Hematopoietic multipotent progenitor cell (in vitro differentiated cells): ENCODE results near the gene PPP1R37. TPM values are rescaled to one million over a fixed set of nuclear protein-coding genes. Genes with fewer than 3 reads are reported as not detected.
A peak's percentile ranks its signal among the peaks of the same experiment; 100 is the strongest.

Experiments
- DNase-seq, 3 donors: peaks; one replicate each; pipeline ENCODE4 v3.0.0-alpha.2; 2011 to 2015; ENCODE audit warnings: low read depth in 2 of 3, low spot score in 2 of 3
- total RNA-seq: library from RNA; depleted of rRNA; stranded (reverse); fragments of >200 nt; gene quantifications from one replicate; pipeline ENCODE4 v1.2.3, GENCODE V29; 2012

The PPP1R37 gene
- total RNA-seq, 1 donor, result 21.8 TPM

DNA sequence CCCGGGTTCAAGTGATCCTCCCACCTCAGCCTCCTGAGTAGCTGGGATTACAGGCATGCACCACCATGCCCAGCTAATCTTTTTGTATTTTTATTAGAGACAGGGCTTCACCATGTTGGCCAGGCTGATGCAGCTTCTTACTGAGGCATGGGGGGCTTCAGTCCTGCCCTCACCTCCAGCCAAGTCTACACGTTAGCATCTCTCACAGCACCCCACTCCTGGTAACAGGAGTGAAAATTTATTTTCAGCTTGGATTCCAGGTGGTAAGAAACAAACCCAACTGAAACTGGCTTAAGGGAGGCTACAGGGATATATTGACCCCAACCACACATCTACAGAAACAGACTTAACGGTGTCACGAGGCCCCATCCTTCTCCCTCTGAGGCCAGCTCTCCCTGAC, 57.2 kb downstream of the PPP1R37 start:
- no peak for DNase-seq

GRCh38 chr19:45150751-45151281, 57.8 kb downstream of the PPP1R37 start:
- DNase-seq, result no peak

DNA sequence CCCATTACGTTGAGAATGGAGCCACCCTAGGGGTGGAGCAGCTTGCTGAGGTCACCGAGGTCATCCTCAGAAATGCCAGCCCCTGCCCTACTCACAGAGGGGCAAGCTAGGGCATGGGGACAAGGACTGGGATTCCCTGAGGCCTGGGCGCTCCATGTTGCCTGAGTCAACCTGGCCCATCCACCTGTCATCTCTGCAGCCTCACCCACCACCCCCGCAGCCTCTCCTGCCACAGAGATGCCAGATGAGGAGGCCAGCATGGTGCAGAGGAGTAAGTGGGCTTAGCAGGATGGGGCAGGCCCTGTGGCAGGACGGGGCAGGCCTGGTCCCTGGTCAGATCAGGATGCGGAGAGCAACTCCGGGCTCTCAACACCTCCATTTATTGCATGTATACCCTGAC, 58.3 kb downstream of the PPP1R37 start:
- no peak for DNase-seq

- no peak for DNase-seq
These were observed 59.0 kb downstream of the PPP1R37 start for GRCh38 chr19:45151821-45152503.

DNA sequence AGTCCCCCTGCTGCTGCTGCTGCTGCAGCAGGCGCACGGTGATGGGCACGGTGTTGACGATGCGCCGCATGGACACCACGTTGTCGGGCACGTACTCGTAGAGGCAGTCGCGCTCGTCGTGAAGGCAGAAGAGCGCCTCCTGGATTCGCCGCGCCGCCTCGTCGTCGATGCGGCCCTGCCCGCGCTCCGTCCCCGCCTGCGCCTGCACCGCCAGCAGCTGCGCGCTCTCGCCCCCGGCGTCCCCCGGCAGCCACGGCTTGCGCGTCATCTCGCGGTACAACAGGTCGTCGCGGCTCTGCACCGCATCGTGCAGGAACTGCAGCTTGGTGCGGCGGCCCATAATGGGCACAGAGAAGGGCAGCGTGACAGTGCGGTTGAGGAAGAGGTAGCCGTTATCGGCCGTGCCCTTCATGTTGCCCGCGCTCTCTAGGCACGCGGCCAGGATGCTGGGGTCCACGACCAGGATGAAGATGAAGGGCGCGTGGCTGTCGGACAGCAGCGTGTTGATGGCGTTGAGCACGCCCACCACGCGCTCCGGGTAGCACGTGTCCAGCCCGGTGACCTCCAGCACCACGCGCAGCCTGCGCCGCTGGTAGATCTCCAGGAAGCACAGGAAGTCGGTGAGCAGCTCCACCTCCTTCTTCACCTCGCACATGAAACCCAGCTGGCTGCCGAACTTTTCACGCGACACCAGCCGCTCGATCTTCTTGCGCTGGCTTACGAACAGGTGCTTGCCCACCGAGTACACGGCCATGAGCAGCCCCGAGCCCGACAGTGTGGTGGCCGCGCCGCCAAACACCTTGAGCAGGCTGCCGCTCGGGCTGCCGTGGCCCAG, 59.7 kb downstream of the PPP1R37 start:
- DNase-seq, result peak; percentile 21 to 63 (median 51)

- peak; percentile 21 to 60 (median 52) for DNase-seq
These were observed 60.5 kb downstream of the PPP1R37 start for GRCh38 chr19:45153339-45154063.

DNA sequence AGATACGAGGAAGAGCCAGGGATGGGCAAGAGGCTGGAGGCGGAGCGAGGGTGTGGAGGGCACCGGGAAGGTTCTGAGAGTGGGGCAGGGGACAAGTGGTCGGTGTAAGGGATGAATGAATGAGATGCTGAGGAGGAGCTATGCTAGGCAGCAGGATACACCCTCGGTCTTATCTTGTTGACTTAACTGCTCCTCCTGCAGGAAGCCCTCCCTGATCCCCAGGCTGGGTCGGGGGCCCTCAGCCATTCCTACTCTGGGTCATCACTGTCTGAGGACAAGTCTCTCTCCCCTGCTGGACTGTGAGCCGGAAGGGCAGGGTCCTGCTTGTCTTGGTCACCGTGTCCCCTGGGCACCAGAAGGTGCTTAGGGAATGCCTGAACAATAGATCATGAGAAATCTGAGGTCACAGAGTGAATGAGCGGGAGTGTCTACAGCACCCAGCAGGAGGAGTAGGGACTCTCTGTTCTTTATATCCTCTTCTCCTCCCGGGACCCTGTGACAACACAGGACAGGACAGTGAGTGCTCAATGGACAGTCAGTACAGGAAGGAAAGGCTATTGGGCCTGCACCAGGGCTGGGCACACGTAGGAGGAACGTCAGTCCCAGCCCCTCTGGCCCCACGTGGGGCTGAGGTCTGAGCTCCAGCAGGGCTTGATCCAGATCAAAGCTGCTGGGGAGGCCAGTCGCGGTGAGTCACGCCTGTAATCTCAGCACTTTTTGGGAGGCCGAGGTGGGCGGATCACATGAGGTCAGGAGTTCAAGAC, 61.3 kb downstream of the PPP1R37 start:
- DNase-seq, result no peak

DNA sequence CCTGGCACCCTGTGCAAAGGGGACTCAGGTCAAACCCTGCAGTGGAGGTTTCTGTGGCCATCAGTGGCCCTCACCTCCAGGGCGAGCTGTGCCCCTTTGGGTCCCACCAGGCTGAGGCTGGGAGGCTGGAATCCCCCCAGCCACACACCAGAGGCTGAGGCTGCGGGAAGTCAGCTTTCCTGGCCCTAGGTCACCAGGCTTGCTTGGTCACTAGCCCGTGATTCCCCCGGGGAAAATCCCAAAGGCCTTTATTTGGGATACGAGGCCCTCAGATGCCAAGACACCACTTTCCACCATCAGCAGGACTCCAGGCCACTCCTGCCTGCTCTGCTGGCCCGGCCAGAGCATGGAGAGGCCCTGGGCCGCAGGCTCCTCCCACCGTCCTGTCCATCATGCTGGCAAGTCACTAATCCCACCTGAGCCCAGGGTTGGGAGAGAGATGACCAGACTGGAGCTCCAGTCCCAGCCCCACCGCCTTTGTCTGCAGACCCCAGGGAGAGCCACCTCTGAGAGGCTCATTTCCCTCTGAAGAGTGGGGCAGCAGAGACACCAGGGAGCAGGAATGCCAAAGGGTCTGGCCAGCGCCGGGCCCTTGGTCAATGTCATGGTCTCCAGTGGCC, 63.1 kb downstream of the PPP1R37 start:
- no peak for DNase-seq

GRCh38 chr19:45156751-45157150, 63.8 kb downstream of the PPP1R37 start:
- no peak for DNase-seq

- no peak for DNase-seq
These were observed 65.7 kb downstream of the PPP1R37 start for GRCh38 chr19:45158503-45159209.

DNA sequence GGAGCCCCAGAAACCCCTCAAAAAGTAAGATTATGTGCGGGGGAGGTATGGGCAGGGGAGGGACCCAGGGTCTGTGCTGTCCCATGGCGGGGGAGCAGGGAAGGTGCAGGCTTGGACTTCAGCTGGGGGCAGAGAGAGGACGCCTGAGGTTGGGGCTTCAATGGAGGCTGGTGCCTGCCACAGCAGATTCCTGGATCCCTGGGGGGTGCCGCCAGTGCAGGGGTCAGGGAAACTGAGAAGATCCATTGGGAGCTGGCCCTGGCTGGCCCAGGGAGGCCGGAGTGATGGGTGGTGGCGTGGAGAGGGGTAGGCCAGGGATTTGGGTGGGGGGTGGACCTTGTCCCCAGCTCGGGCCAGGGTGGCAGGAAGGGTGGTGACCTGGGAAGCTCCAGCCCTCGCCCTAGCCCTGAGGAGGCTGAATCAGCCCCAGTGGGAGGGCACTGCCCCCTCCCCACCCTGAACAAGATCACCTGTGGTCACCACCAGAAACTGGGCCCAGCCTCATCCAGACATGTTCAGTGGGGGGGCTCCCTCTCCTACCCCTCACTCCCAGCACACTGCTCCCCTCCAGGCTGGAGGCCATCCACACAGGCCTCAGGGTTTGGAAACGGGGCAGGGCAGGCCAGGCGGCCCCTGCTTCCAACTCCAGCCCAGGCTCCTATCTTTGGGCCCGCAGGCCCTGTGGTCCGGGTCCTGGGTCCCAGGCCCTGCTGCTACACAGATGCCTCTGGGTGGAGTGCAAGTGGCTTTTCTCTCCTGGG, 66.4 kb downstream of the PPP1R37 start:
- no peak for DNase-seq

DNA sequence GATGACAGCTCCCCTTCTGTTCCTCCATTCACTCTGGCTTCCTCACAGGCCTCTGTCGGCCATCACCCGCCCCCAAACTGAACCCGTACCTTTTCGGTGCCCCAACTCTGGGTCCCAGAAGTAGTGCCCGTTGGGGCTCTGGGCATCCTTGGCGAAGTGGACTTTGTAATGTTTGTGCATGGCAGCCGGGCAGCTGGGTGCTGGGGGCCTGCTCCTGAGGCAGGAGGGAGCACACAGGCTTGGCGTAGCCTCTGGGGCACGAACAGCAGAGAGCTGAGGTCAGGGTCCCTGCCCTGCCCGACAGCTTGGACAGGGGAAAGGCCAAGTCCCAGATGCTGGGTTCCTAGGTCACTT, 67.0 kb downstream of the PPP1R37 start:
- DNase-seq, result no peak

- DNase-seq, result no peak
These were observed 68.1 kb downstream of the PPP1R37 start, which contains the start of gene NKPD1 for GRCh38 chr19:45160870-45161737. NKPD1 (minus strand) TSS chr19:45160982; CDS start chr19:45160150, 832 bp downstream.

- DNase-seq, result no peak
These were observed 69.0 kb downstream of the PPP1R37 start for GRCh38 chr19:45161738-45162607.

DNA sequence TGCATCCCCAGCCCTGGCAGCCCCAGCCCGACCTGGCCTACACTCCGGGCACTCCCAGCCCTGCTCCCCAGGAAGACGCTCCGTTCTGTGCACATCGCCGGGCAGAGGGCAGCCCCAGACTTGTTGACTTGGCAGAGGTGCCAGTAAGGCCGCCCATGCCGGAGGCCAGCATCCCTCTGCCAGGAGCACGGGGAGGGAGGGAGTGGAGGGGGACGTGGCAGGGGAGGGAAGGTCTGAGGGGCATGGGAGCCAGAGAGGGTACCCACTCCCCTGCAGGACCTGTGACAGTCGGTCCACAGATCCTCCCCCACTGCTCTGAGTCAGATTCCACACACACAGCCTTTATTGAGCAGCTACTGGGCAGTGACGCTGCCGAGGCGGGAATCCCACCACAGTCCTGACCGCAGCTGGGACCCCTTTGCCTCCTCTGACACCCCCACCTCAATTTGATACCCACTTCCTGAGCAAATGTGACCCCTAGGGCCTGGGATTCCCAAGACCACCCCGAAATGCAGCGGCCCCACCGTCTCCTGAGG, 69.7 kb downstream of the PPP1R37 start:
- DNase-seq, result no peak

- no peak for DNase-seq
These were observed 70.2 kb downstream of the PPP1R37 start for GRCh38 chr19:45163156-45163555.
